Skin epidermis (tissue), 12 donors: Measurements from ENCODE around the gene SPRING1.
"Not testable (repeated sequence)": the region's sequence is repeated elsewhere in the genome, so short reads cannot be mapped to it uniquely, and the experiment has no call there.

Experiments
- H3K27ac ChIP-seq, 21 experiments: fragments of 200-600 bp; sonication (generic) in 11 of 21; one replicate each; pipeline ENCODE4 v1.5.0; 2020; ENCODE audit warnings: mild to moderate bottlenecking in 3 of 21, inconsistent platforms in 2 of 21, moderate library complexity in 2 of 21
- H3K4me3 ChIP-seq, 7 experiments: fragments of 200-600 bp; sonication (generic) in 2 of 7; one replicate each; pipeline ENCODE4 v1.5.0; 2020; ENCODE audit warnings: inconsistent platforms in 2 of 7, mild to moderate bottlenecking in 2 of 7, moderate library complexity in 1 of 7

Gene SPRING1, protein sequence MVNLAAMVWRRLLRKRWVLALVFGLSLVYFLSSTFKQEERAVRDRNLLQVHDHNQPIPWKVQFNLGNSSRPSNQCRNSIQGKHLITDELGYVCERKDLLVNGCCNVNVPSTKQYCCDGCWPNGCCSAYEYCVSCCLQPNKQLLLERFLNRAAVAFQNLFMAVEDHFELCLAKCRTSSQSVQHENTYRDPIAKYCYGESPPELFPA

GRCh38 chr12:116737774-116738657, at the start of gene SPRING1, which contains the start of gene RNFT2:
SPRING1 (minus strand) TSS chr12:116738069; CDS start chr12:116737900, 169 bp downstream.
RNFT2 (plus strand) TSS chr12:116738315; CDS start chr12:116740498, 2,183 bp downstream.
- peak within 1 kb of the TSS; percentile 62 to 93 (median 81) for H3K27ac ChIP-seq
- peak within 1 kb of the TSS; percentile 76 to 87 (median 85) for H3K4me3 ChIP-seq

DNA sequence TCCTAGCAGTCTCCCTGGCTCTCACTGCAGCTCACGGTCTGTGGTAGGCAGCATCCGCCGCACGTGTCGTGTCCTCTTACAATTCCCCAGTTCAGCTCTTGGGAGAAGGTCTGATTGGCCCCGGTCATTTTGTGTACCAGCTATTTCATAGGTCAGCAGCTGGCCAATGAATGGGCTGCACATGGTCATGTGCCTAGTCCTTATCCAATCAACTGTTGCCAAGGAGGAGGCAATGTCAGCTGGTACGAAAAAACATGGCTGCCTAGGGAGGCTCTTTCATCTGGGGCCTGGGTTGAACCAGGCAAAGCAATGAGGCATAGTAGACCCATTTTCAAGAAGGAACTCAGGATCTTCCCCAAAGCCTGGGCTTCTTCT, 46.4 kb upstream of the SPRING1 start:
- H3K4me3 ChIP-seq: no peak overlapping the region
- no peak overlapping the region for H3K27ac ChIP-seq

DNA sequence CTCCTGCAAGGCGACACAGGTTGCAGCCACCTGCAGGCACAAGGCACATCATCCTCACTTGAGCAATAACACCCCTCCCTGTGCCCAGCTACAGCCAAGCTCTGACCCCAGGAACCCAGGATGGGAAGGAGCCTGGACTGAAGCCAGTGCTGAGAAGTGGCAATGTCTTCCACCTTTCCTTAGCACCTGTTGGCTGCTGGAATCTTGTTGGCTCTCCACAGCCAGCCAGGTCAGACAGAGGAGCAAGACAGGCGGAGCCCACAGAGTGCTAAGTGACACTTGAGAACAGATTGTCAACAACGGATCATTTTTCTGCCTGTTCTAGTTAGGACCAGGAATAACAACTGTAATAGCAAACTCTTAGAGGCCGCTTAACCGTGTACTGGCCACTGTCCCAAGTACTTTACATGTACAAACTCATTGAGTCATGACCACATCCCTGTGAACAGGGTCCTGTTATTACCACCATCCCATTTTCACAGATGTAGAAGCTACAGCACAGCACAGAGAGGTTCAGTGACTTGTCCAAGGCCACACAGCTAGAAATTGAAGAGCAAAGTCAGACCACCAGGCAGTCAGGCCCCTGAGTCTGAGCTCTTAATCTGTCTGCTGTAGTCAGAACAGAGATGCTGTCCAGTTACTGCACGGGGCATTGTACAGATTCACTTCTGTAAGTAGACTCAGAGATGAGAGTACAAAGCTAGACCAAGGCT, 45.8 kb upstream of the SPRING1 start:
- no peak overlapping the region for H3K27ac ChIP-seq

DNA sequence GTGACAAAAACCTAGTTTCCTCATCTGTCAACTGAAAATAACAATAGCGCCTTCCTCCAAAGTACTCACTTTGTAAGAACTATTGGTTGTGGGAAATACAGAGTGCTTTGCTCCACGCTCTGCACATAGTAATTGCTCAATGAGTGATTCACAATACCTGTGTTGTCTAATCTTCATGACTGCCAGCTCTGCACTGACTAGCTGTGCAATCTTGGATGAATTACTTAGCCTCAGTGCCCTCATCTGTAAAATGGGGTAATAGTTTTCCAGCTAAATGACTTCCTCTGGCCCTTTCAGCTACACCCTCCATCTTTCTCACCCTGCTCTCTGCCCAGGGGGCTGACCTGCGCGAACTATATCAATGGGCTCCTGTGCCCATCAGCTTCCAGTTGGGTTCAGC, 43.1 kb upstream of the SPRING1 start:
- no peak overlapping the region for H3K4me3 ChIP-seq
- H3K27ac ChIP-seq: no peak overlapping the region

More for the DNA sequence above, 45.8 kb upstream of the SPRING1 start:
- H3K4me3 ChIP-seq: no peak overlapping the region

DNA sequence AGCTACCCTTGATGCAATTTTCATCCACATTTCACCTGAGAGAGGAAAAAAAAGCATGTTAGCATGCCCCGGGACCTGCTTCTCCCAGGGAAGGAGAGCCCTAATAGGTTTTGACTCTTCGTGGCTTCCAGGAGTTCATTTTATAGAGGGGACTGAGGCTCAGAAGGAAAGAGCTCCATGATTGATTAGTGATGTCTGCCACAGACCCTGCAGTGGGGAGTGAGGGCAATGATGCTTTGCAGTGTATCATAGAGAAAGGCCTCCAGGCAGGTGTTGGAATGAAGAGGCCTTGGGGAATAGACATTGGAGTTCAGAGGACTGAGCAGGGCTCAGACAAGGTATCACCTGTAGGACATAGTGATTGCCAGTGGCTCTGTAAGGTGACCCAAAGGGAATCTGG, 41.7 kb upstream of the SPRING1 start:
- Histone ChIP-seq H3K27ac (no peak overlapping the region), H3K4me3 (no peak overlapping the region)

DNA sequence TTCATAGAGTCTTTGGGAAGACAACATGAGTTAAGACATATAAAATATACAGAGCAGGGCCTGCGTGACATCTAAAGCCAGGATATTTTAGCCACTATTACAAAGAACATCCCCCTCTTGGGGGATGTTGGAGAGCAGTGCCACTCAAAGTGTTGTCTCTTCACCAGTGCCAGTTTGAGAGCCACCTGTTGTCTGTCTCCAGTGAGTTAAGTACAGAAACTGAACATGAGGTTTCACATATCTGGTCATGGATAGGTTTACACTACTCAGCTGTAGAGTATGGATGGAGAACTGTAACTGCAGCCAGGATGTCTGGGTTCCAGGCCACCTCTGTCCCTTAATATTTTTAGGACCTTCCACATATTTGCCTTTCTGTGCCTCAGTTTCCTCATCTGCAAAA, 39.4 kb upstream of the SPRING1 start:
- H3K4me3 ChIP-seq: no peak overlapping the region
- H3K27ac ChIP-seq: no peak overlapping the region

DNA sequence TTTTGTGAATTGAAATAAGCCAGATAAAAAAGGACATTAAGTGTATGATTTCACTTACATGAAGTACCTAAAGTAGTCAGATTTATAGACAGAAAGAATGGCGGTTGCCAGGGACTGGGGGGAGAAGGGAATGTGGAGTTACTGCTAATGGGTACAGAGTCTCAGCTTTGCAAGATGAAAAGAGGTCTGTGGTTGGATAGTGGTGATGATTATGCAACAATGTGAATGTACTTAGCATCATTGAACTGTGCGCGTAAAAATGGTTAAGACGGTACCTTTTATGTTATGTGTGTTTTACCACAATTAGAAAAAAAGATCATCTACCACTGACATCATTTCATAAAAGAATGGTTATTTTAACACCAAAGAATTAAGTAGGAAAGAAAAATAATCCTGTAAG, 36.2 kb upstream of the SPRING1 start:
- Histone ChIP-seq H3K27ac (no peak overlapping the region), H3K4me3 (no peak overlapping the region)

GRCh38 chr12:116773276-116773731, 35.4 kb upstream of the SPRING1 start:
- Histone ChIP-seq H3K27ac (no peak overlapping the region), H3K4me3 (no peak overlapping the region)

DNA sequence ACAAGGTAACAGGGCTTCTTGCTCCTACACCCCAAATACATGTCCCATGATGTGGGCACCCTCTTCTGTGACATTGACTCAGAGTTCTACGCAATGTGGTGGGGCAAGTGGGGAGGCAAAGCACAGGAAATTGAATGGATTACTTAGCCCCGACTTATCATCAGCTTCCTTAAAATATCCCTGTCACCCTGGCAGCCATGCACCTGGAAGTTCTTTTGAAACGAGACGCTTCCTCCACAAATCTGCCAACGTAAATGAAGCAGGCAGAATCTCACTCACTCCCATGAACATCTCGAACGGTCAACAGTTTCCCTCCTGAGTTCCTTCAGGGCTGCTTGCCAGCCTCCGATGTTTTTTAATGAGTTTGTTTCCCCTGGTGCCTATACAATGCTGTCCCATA, 33.8 kb upstream of the SPRING1 start:
- Histone ChIP-seq H3K27ac (no peak overlapping the region), H3K4me3 (no peak overlapping the region)

DNA sequence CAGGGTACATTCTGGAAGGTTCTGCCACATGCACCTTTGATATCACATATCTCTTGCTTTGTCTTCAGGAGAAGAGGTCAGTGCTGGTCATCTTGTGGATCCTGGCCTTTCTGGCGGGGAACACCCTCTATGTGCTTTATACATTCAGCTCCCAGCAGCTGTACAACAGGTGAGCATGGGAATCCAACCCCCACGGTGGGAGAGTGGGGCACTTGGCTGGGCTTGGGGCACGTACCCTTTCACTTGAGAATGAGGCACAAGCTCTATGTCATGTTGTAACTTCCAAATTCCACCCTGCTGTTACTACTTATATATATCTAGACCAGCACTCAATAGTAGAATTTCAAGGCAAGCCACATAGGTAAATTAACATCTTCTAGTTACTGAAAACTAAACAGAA, 28.9 kb upstream of the SPRING1 start:
- H3K27ac ChIP-seq: no peak overlapping the region

DNA sequence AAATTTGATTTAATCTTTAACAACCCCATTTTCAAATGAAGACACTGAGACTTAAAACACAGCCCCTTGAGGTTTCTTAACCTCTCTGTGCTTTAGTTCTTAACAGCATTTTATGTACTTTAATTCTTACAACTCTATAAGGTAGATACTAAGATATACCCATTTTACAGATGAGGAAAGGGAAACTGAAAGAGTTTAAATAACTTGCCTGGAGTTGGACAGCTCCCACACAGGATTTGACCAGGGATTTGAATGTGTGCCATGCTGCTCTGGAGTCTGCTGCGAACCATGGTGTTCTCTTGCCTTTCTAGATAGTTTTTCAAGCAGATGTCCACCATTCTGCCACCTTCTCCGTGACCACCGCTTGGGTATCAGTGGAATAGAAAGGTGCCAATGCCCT, 28.4 kb upstream of the SPRING1 start:
- Histone ChIP-seq H3K27ac (no peak overlapping the region), H3K4me3 (no peak overlapping the region)

More for the DNA sequence above, 28.9 kb upstream of the SPRING1 start:
- H3K4me3 ChIP-seq: no peak overlapping the region

DNA sequence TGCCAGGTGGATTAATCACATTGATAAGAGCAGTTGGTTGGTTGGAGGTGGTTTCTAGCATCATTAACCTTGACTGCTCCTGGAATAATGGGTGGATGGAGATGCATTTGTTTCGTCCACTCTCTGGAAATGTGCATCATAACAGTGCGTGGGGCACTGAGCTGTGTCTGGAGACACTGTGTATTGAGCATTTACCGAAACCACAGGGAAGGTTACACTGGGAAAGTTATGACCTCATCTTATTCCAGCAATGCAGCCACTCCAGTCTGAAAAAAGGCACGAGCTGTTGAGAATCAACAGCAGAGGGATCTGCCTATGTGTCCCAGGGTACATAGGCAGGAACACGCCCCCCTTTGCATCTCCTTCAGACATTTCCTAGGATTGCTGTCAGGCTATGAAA, 27.4 kb upstream of the SPRING1 start:
- H3K27ac ChIP-seq: no peak overlapping the region
- H3K4me3 ChIP-seq: no peak overlapping the region

DNA sequence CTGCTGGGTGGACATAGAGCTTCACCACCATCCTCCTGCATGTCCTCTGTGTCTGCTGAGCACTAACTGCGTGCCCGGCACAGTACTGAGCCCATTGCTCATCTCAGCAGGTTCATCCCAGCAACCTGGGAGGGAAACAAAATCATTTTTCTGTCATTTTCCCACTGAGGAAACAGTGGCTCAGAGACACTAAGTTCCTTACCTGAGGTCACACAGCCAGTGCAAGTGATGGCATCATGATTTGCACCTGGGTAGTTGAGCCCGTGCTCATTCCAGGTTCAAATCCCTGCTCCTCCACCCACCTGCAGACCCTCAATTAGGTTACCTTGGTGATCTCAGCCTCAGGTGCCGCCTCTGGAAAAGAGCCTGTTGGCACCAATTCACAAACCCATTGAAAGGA, 23.6 kb upstream of the SPRING1 start:
- H3K4me3 ChIP-seq: no peak overlapping the region
- no peak overlapping the region for H3K27ac ChIP-seq

DNA sequence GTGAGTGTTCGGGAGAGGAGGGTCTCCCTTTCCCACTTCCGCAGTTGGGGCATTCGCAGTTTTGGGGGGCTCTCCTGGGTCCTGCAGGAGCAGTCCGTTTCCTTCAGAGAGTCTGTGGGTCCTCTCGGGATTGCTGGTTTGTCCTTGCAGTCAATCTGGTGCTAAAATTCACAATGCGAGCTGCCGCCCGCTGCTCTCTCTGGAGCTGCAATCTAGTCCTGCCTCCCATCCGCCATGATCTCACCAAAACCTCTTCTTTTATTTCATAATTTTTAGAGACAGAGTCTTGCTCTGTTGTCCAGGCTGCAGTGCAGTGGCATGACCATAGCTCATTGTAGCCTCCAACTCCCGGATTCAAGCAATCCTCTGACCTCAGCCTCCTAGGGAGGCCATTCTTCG, 22.8 kb upstream of the SPRING1 start:
- Histone ChIP-seq H3K4me3 (no peak overlapping the region), H3K27ac (no peak overlapping the region)

- Histone ChIP-seq H3K4me3 (peak overlapping the region in 2 of 7 experiments; percentile 4 to 12), H3K27ac (no peak overlapping the region)
Measured at GRCh38 chr12:116759783-116760621, 22.1 kb upstream of the SPRING1 start.

DNA sequence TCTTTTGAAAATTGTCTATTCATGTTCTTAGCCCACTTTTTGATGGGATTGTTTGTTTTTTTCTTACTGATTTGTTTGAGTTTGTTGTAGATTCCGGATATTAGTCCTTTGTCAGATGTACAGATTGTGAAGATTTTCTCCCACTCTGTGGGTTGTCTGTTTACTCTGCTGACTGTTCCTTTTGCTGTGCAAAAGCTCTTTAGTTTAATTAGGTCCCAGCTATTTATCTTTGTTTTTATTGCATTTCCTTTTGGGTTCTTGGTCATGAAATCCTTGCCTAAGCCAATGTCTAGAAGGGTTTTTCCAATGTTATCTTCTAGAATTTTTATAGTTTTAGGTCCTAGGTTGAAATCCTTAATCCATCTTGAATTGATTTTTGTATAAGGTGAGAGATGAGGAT, 16.9 kb upstream of the SPRING1 start:
- not testable (repeated sequence) for H3K4me3 ChIP-seq, H3K27ac ChIP-seq

GRCh38 chr12:116754097-116754496, 16.2 kb upstream of the SPRING1 start:
- not testable (repeated sequence) for H3K4me3 ChIP-seq, H3K27ac ChIP-seq

GRCh38 chr12:116750298-116750697, 12.4 kb upstream of the SPRING1 start:
- H3K4me3 ChIP-seq: no peak overlapping the region
- H3K27ac ChIP-seq: no peak overlapping the region

- Histone ChIP-seq H3K4me3 (no peak overlapping the region), H3K27ac (no peak overlapping the region)
Measured at GRCh38 chr12:116749884-116750283, 12.0 kb upstream of the SPRING1 start.

DNA sequence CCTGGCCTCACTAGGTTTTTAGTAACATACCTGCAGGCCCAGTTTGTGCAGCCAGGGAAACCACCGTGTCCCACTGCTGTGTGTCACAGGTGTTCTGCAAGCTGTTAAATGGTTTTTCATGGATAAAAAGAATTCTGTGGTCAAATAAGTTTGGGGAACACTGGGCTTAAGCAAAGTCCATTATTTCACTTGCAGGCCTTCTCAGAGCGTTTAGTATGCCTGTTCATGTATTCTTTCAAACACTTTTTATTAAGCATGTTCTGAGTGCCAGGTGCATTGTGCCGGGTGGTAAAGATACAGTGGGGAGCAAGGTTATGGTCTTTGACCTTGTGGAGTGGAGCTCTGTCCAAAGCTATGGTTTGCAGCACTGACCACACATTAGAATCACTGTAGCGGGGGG, 7.7 kb upstream of the SPRING1 start:
- no peak overlapping the region for H3K27ac ChIP-seq
- H3K4me3 ChIP-seq: no peak overlapping the region
